CD4-positive, alpha-beta T cell treated with Interleukin-15 for 1 hour (primary cell): ENCODE data around the gene GLRB.
"Not testable (repeated sequence)": the region's sequence is repeated elsewhere in the genome, so short reads cannot be mapped to it uniquely, and the experiment has no call there.

Experiments used
- DNase-seq: peaks from one replicate; pipeline ENCODE4 v3.0.0-alpha.2; 2020

GLRB gene

GRCh38 chr4:157141976-157142375, 66.0 kb downstream of the GLRB start:
- no peak for DNase-seq

- no peak for DNase-seq
Measured at GRCh38 chr4:157143369-157143768, 67.4 kb downstream of the GLRB start.

GRCh38 chr4:157151711-157152110, 75.8 kb downstream of the GLRB start:
- DNase-seq: no peak

GRCh38 chr4:157165935-157166610, 90.1 kb downstream of the GLRB start:
- no peak for DNase-seq

- no peak for DNase-seq
Measured at GRCh38 chr4:157170321-157170720, 94.4 kb downstream of the GLRB start.

GRCh38 chr4:157172011-157172410, 96.1 kb downstream of the GLRB start:
- no peak for DNase-seq

GRCh38 chr4:157180268-157180667, 104.3 kb downstream of the GLRB start:
- DNase-seq: not testable (repeated sequence)

- no peak for DNase-seq
Measured at GRCh38 chr4:157184300-157184699, 108.3 kb downstream of the GLRB start.

- no peak for DNase-seq
Measured at GRCh38 chr4:157185363-157185762, 109.4 kb downstream of the GLRB start.

GRCh38 chr4:157195374-157195773, 119.4 kb downstream of the GLRB start:
- DNase-seq: no peak

GRCh38 chr4:157196046-157196445, 120.1 kb downstream of the GLRB start:
- no peak for DNase-seq

GRCh38 chr4:157204634-157205244, 128.8 kb downstream of the GLRB start:
- no peak for DNase-seq

- no peak for DNase-seq
Measured at GRCh38 chr4:157217708-157218107, 141.8 kb downstream of the GLRB start.

- DNase-seq: no peak
Measured at GRCh38 chr4:157219711-157220370, 143.9 kb downstream of the GLRB start.

- no peak for DNase-seq
Measured at GRCh38 chr4:157220371-157220881, 144.5 kb downstream of the GLRB start, which contains the start of gene GRIA2. Gene GRIA2 (plus strand): TSS chr4:157220728. CDS start chr4:157221043, 315 bp downstream.

- no peak for DNase-seq
Measured at GRCh38 chr4:157221426-157221894, 145.5 kb downstream of the GLRB start.
